GM19043 (cell line): Measurements from ENCODE around the gene BARX2.

Experiments
- ATAC-seq: cut with Tn5 transposase; IDR thresholded peaks from one replicate; pipeline ENCODE4 v1.9.1; 2021; ENCODE audit warnings: low read depth; ENCODE audit not compliant: unreplicated experiment

BARX2 gene

DNA sequence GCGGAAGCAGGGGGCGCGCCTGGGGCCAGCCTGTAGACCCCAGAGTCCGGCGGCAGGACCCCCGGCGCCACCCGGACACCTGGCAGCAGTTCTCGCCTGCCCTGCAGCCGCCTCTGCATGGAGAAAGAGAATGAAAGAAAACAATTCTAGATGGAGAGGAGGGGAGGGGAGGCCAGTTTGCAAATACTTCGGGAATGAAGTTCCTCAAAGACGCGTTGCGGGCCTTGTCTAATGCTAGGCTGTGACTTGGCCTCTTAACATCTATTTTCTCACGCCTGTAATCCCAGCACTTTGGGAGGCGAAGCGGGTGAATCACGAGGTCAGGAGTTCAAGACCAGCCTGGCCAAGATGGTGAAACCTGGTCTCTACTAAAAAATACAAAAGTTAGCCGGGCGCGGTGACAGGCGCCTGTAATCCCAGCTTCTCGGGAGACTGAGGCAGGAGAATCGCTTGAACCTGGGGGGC, 2.1 kb upstream of the BARX2 start:
- no peak for ATAC-seq

DNA sequence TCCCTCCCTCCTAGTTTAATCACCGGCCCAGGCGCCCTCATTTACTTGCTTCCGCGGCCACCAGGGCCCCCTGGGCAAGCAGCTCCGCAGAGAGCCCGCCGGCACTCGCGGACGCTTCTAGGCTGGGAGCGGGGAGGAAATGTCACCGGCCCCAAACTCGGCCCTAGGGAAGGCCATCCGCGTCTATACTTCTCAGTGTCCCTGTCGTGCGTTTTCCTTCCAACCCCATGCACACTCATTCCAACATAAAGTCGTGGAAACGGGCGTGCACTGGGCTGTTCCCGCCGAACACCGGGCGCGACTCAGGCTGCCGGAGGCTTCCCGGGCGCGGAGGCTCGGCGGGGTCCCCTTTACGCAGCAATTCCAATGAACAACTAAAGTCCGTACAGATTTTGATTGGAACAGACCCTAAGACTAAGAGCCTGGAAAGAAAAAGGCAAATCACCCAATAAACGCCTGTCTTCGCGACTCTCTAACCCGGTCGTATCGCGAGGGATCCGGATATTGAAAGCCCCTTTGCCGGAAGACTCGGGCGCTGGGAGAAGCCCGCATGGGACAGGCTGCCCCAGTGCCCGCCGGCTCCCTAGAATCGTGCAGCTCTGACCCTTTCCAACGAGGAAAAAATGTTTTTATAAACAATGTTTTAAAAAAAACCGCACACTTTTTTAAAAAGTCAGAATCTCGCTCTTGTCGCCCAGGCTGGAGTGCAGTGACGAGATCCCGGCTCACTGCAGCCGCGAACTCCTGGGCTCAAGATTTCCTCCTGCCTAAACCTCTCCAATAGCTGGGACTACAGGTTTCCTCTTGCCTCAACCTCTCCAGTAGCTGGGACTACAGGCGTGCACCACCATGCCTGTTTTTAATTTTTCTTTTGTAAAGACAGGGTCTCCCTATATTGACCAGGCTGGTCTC, 1.3 kb upstream of the BARX2 start:
- no peak for ATAC-seq

DNA sequence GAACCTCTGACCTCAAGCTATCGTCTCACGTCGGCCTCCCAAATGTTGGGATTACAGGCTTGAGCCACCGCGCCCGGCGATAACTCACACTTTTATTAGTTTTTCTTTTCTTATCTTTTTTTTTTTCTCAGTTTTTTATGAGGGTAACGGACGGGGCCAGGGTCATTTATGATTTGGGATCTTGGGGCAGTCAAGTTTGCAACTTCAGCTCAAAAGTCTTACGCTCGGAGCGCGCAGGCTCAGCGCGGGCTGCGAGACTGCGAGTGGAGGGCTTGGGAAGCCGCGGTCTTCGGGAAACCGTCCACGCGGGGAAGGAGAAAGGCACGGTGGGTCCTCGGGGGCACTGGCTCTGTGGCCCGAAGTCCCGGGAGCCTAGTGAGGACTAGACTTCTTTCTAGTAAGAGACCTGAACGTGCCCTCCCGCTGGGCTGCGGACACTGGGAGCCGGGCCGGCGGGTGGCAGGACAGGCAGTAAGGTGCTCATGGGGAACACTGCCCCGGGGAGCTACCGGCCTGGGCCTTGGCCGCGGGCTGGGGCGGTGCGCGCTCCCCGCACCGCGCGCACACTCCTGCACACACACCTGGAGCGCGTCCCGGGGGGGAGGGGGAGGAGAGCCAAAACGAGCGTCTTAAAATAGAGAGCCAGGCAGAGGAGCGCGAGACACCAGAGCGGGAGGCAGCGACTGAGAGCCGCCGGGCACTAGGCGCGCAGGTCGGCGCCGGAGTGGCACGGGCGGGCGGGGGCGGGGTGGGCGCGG, 476 bp upstream of the BARX2 start:
- no peak for ATAC-seq

DNA sequence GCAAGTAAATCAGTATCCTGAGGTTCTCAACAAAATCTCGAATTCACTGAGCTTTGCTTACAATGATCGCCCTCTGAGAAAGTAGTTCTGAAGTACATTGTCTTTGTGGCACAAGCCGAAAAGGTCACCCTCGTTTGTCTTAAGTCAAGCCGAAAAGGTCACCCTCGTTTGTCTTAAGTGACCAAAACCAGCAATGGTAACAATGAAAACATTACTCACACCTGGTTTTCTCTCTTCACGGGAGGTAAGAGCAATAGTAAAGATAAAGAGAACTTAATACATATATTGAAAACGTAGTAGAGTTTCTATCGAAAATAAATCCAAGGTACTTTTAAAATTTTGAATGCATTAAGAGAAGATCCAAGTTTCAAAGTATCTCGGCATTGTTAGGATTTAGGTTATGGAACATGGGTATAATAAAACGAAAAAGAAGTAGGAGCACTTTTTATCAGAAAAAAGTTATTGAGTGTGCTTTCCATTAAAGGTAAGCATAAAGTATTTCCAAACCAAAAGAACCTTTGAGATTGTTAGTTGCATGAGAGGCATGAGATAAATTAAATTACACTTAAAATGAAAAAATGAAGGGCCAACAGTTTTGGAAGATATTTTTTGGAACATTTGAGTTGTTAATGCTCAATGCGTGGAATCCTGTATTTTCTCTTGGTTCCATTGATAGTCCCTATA, 1.2 kb downstream of the BARX2 start:
- no peak for ATAC-seq

DNA sequence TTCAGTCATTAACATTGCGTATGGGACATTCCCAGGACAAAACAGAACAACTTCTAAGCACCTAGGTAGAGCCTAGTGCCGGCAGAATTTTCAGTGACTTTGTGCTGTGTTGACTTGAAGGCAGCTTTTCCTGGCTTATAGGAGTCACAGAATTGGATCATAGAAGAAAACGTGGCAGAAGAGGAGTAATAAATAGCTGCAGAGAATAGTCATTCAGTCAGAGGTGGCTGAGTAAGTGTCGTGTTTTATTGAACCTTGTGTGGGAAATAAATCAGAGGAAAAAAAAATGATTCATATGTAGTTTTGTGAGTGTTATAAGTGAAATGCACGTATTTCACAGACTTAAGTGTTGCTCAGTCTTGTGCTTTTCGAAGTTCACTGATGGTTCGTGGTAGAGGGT, 2.1 kb downstream of the BARX2 start:
- no peak for ATAC-seq

DNA sequence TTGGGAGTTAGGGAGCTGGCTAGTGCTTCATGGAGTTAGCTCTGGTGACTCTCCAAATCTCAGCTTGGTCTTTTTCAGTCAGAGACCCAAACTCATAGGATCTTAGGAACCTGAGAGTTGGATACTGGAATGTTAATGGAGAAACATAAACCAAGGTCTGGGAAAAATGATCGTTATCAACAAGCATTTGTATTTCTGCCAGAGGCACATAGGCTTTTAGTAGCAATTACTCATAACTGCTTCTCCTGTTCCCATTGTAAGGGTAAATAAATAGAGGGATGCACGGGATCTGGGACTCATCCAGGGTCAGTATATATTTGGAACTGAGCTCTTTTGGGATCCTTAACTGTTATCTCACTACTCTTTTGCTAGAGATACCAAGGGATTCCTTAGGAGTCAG, 4.8 kb downstream of the BARX2 start:
- ATAC-seq: no peak

DNA sequence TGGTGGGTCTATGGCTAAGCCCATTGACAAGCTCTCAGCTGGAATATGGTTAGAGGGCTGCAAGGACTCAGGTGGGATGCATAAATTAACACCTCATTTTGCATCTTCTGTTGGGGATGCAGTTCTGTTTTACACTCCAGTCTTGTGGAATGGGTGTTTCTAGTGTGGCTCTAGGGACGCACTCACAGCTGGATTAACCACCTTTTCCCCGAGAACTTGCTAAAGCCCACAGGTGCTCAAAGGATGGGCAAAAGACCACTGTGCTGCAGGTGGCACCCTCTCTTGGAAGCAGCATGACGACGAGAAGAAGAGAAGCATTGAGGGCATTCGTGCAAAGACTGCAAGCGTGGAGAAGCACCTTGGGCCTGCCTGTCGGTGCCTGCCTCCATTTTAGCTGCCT, 6.9 kb downstream of the BARX2 start:
- ATAC-seq: no peak

DNA sequence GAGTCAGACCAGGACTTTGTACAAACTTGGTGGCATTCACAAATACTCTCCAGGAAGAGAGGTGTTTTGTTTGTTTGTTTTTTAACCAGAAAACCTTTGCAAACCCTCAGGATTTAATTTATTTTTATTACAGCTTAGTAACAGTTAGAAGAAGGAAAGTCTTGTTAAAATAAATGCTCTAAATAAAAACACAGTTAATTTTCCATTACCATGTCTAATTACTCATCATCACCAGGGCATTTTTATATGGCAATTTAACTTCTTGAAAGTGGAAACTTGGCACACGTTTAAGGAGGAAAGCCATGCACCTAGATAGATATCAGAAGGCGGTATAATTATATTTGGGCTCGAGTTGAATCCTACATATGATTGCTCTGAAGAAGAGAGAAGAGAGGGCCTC, 7.4 kb downstream of the BARX2 start:
- ATAC-seq: no peak

DNA sequence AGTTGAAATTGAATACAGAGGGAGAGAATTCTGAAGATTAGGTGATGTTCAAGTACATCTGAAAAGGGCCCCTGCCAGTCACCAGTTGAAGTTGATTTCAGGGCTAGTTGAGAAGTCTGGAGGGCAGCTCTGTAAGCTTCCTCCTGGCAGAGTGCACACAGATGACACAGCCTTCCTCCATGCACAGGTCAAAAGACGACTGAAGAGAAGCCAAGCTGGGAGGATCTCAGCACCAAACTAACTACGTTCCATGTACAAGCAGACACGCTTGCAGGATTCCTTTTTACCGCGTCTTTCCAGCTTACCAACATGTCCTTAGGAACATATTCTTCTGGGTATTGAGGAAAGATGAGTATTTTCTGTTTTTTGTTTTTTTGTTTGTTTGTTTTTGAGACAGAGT, 7.9 kb downstream of the BARX2 start:
- ATAC-seq: no peak

DNA sequence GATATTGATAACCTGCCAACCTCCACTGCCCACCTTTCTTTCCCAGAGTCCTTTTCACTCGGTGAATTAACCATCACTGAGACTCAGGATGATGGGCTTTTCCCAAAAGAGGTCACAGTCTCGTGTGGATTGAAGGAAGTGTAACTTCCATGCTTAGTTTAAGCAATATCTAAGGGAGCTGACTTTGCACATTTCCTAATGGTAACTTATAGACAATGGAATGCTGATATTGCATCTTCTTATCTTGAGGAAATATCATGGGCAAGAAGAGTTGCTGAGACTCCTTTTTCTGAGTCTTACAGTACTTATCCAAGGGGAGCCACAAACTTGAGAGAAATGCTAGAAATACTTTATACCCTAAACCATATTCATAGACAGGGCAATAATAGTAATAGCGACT, 8.8 kb downstream of the BARX2 start:
- no peak for ATAC-seq

DNA sequence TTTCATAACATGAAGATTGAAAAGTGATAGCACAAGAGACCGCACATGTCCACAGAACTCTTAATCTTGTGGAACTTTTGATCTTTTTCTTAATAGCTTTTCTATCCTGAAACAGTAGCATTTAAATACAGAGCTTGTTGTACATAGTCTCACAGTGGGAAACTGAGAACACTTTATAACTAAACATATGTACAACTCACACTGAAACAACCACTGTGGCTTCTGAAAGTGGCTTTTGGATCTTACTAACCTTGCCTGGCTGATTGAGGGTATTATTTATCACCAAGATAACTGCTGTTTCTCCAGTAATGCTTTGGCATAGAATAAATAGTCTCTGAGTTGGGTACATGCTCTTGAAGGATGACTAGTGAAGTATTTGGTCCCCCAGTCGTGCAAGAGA, 10.2 kb downstream of the BARX2 start:
- no peak for ATAC-seq

DNA sequence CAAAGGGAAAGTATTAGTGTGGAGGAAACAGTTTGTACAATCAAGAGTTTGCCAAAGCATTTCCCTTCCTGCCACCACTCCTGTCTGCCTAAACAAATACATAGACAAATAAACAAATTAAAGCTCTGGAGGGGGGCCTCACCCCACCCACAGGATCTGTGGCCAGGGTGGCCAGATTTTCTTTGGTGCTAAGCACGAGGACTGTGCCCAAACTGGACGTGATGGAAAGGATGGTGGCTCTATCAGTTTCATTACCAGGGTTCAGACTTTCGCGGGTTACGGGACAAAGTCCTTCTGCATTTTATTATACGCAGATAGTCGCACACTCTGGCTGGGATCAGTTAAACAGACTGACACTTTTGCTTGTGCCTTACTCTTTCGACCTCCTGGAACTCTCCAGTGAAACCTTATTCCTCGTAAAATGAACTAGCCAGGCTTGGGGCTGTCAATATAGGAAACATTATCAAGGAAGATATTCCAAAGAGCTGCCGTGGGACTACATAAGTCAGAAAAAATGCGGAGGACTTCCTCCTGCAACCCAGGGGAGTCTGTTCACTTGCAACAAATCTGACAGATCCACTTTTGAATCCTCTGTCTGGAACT, 11.2 kb downstream of the BARX2 start:
- ATAC-seq: no peak

DNA sequence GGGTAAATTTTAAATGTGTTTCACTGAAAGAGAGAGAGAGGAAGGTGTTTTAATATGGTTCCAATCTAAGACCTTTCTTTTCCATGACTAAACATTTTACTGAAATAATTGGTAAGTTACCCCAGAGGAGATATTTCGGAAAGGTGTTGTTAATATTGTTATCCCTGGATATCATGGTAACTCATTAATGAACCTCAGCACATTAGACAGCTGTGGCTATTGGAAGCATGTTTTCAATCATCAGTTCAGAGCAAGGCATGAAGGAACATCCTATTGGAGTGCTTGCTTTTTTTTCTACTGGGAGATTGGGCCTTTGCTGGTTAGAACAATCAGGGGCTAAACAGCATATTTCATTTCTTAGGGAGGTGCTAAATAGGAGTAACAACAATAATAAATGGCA, 11.8 kb downstream of the BARX2 start:
- no peak for ATAC-seq

DNA sequence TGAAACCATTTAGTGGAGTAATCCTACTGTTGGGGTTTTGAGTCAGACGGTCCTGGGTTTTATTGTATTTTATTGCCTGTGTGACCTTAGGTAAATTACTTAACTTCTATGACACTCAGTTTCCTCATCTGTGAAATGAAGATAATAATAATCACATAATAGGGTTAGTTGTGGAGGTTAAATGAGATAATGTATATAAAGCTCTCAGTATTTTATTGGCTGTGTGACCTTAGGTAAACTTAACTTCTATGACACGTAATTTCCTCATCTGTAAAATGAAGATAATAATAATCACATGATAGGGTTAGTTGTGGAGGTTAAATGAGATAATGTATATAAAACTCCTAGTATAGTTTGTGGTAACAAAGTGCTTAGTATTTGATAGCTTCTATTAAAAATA, 13.2 kb downstream of the BARX2 start:
- ATAC-seq: no peak

DNA sequence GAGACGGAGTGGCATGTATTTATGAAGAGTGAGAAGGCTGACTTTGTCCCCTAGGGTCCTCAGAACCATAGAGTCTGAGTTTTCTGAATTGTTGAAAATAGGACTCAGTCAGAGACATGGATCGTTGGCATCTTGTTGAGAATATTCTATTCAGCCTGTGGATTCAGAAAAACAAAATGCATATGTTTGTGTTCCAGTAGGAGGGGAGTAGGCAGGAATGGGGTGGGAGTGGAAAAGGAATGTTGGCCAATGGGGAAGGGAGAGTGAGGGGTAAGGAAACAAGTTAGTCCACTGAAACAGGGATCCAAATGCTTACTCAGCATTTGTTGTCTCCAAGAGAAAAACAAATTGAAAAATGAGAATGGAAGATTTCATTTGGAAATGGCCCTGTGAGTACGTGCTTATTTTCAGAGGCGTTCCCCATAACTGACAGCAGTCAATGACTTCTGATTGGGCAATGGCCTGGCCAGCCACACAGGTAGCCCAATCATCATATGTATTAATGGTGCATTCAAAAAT, 14.7 kb downstream of the BARX2 start:
- ATAC-seq: no peak

DNA sequence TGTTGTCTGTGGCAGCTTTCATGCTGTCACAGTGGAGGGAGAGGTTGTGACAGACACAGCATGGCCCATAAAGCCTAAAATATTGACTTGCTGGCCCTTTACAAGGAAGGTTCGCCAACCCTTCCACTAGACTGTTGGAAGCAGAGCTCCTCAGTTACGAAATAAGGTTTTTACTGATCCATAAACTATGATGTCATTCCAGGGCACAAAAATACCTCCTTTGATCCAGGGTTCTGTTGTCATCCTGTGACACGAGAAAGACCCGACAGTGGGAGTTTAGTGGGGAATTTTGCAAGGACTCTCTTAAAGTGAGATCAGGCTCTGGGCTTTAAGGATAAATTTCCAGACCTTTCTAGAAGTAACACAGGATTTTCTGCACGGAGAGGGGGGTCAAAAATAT, 15.7 kb downstream of the BARX2 start:
- ATAC-seq: no peak

DNA sequence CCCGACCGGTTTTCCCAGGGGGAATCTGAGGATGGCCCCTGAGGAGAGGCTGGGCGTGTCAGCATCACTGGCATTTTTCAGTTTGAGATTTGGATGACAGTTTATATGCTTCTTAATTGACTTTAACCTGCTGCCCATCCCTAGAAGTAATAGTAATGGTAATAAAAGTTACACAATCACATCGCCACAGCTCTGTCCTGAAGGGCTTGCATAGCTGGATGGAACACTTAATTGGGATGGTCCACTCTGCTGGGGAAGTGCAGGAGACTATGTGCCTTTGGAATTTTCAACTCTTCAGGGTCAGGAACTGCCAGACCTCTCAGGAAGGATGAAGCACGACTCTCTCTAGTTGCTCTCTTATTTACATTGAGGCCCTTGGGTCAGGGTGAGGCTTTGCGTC, 16.2 kb downstream of the BARX2 start:
- ATAC-seq: no peak

DNA sequence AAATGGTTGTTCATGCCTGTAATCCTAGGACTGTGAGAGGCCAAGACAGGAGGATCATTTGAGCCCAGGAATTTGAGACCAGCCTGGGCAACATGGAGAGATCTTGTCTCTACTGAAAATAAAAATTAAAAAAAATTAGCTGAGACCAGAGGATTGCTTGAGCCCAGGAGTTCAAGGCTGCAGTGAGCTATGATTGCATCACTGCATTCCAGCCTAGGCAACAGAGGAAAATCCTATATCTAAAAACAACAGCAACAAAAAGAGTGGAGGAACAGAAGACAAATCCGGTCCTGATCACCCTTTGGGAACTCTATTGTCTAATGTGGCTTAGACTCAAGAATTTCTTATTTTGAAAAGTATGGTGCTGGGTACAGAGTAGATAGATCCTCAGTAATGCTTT, 17.3 kb downstream of the BARX2 start:
- ATAC-seq: no peak

DNA sequence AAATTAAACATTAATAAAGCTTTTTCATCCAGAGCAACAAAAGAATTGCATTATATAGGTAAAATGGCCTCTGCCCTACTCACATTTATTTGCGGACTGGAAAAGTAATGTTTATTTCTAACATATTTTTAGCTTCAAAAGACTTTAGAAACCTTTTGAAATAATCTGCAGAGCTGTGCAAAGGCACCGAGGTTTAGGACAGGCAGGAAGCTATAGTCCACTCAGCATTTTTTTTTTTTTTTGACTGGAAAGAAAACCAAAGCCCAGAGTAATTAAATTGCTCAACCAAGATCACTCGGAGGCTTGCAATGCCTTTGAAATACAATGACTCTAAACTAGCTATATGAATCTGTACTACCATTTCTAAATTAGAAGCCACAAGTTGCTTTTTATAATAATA, 19.1 kb downstream of the BARX2 start:
- ATAC-seq: no peak

DNA sequence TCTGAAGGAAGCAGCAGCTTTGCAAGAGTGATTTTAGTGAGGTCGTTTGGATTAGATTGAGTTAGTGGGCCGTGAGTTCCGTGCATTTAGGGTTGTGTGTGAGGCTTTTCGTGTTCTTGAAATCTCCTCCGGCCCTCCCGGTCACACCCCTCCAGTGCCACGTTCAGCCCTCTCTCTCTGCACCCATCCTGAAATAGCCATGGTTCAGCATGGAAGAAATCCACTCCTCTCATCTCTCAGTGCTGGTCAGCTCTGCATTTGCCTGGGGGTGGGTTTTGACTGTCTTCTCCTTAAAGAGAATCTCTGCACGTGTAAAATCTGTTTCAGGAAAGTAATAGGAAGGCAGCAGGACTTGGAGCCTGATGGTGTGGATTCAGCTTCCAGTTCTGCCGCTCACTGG, 19.8 kb downstream of the BARX2 start:
- no peak for ATAC-seq

DNA sequence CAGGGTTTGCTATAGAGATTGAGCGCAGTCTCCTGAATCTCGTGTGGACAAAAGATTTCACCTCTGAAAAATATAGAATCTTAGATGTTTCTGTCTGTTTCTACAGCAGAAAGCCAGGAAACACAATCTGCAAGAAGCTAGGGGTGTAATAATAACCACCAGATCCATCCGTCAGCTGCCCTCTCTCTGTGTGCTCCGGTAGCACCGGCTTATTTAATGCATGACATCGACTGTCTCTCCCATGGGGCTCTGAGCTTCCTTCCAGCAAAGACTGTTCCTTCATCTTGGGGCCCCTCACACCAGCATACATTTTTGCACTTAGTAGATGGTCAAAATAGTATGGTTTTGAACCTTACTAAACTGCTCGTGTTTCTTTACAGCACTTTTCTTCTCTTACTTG, 20.2 kb downstream of the BARX2 start:
- no peak for ATAC-seq
